ENCODE data around the gene FAM120AOS.

FAM120AOS gene

GRCh38 chr9:93453047-93453914, at the start of gene FAM120AOS:
TSS of gene FAM120AOS (minus strand) at chr9:93453581. CDS start at chr9:93452709, 872 bp downstream.
- peak; percentile 98 for DNase-seq

DNA sequence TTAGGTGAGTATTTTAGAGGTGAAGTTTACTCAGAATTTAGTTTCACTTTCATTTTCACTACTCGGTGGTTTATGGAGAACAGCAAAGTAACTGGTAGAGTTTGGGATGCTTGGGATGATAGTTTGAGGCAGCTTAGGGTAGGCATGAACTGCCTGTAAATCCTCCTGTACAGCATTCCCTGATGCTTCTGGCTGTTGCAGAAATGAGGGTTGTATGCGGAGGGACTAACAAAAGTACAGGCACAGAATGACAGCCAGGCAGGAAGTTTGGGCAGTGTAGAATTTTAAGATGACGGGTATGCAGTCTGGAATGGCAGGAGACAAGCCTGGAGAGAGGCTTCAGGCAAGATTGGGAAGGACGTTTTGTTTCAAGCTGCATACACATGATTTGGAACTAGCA, 48.0 kb upstream of the FAM120AOS start:
- no peak for DNase-seq

DNA sequence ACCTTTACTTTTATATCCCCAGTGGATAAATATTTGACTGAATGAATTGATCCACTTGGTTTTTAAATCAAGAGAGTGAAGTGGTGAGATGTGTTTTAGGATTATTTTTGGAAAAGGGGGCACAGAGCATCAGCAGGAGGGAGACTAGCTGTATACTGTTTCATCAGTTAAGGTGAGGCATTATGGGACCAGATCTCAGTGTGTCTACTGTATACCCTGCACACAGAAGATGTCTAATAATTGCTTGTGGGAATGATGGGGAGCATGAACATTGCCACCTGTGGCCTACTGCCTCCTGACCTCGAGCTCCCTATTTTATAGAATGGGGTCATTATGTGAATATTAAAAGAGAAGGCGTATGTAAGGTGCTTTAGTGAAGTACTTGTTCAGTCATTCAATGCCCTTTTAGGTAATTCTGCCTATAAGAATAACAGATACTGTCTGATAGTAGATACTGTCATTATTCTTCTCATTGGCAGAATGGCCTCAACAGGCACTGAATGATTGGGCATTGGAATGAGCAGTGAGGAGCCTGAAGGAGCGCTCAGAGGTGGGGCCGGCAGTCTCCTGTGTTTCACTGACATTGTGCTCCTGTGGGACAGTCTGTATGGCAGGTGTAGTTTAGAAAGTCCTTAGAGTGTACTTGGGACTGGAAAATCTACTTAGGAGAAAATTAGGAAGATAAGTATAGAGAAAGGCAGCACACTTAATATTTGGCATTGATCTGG, 47.4 kb upstream of the FAM120AOS start:
- no peak for DNase-seq

GRCh38 chr9:93496285-93496684, 42.9 kb upstream of the FAM120AOS start:
- no peak for DNase-seq

DNA sequence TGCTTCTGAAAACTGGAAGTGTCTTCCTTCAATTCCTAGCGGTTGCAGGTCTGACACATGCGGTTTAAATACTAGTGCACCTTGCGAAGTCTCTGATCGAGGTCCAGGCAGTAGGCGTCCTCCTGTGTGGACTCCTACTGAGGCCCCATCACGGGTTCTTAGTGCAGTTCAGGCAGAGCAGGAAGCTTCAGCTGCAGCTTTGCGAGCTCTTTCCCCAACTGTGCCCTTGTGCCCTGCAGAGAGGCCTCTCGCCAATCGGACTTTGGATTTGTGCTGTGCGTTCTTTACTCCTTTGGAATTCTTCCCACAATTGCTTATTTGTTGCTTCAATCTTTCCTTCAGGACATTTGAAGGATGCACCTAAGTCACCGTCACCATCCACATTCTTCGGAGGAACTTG, 40.6 kb upstream of the FAM120AOS start:
- no peak for DNase-seq

DNA sequence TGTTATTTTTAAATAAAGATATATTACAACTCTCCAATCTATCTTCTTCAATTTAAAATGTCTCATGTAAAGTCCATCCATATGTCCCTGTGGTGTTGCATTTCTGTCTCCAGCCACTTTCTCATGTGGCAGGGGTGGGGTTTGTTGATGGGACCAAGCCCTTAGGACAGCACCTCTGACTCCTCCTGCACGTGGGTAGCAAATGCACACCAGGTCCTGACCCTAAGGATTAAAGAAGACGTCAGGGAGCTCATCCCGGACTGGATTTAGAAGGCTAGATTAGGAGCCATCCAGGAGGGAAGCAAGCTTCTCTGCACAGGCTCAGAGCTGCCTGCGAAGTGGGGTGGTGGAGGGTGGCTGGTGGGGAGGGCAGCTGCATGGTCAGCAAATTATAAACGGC, 38.9 kb upstream of the FAM120AOS start:
- DNase-seq = no peak

GRCh38 chr9:93491593-93492232, 38.3 kb upstream of the FAM120AOS start:
- DNase-seq = no peak

DNA sequence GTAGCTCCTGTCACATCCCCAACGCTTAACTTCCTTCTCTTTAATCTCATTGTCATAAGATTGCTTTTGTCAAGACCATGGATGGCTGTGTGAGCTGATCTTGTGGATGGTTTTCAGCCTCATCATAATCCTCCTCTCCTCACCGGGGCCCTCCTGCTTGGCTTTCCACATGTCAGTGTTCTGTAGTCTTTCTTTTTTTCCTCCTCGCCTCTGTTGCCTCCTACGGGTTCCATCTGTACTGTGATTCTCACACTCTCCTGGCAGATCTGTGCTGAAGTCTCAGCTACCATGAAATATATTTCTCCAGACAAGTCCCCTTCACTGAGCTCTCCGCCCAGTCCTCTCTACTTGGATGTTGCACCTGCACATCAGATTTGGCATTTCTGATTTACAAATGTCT, 34.9 kb upstream of the FAM120AOS start:
- DNase-seq = no peak

DNA sequence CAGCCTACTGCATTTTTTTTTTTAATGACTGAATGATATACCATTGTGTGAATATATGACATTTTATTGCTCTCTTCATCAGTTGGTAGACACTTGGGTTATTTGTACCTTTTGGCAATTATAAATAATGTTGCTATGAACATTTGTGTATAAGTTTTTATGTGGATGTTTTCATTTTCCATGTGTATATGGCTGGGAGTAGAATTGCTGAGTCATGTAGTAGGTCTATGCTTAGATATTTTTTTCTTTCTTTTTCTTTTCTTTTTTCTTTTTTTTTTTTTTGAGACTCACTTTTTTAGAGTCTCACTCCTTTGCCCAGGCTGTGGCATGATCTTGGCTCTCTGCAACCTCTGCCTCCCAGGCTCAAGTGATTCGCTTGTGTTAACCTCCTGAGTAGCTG, 32.9 kb upstream of the FAM120AOS start:
- DNase-seq = no peak

DNA sequence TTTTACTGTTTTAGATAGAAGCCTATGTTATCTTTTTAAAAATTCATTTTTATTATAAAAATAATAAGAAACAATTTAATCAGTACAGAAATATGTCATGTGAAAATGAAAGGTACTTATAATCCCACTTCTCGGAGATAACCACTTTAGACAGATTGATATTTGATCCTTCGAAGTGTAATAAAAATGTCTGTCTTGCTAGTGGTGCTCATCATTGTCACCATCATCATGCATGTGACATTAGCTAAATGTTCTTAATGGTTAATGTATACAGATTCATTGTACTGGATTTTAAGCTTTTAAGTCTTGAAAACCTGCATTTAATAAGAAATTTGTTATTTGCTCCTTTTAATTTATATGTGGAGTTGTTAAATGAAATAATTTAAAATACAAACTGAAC, 30.1 kb upstream of the FAM120AOS start:
- no peak for DNase-seq

DNA sequence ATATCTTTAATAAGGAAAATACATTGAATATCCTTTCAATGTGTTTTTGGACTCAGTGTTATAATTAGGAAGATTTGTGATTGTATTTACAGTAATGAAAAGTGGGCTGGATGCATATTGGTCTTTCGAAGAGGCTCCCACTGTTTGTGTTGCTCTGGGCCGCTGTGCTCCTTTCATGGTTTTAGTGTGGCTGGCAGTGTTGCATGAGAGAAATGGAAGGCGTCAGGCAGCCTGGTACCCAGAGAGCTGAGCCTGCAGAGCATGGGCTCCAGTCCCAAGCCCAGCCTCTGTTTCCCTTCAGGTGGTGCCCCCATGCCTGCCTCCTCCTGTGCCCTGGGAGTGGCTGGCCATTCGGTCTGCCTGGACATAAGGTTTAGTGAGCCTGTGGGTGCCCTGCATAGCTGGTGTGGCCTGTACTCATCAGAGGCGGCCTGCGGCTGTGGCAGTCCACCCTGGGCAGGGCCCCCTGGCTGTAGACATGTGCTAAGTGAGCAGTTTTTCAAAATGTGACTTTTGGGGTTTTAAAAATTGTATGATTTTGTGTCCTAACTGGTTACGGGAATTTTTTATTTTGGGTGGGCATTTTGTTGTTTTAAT, 27.4 kb upstream of the FAM120AOS start:
- no peak for DNase-seq

GRCh38 chr9:93480262-93480661, 26.9 kb upstream of the FAM120AOS start:
- DNase-seq = no peak

DNA sequence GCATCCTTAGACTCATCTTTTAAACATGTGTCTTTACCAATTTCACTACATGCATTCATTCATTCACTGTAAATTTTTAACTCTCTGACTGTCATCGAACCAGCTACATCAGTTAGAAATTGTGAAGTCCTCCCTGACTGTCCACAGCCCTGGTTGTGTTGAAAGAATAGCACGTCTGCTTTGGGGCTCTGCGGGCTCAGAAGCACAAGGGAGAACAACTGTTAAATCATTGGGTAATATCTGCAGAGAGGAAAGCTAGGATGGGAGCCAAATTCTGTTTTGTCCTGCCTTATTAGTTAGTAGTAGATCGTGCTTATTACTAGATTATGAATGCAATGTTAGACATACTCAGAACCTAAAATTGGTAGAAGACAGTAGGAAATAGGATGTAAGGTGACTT, 26.3 kb upstream of the FAM120AOS start:
- DNase-seq = no peak

GRCh38 chr9:93477397-93477796, 24.0 kb upstream of the FAM120AOS start:
- DNase-seq = no peak

DNA sequence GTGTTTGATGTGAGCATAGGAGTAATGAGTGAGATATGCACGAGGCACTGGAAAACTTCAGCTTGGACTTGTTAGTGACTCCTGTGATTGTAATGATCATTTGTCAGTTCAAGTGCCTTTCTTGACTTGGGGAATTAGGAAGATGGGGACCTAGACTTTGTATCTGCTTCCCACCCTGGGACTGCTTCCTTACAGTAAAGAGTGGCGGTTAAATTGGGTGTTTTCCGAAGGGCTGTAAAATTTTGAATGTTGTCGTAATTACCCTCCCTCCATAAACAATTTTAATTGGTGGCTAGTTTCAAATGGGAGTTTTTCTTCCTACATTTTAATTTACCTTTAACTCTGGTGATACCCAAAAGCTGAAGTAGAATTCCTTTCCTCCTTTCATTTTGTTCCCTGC, 23.5 kb upstream of the FAM120AOS start:
- no peak for DNase-seq

DNA sequence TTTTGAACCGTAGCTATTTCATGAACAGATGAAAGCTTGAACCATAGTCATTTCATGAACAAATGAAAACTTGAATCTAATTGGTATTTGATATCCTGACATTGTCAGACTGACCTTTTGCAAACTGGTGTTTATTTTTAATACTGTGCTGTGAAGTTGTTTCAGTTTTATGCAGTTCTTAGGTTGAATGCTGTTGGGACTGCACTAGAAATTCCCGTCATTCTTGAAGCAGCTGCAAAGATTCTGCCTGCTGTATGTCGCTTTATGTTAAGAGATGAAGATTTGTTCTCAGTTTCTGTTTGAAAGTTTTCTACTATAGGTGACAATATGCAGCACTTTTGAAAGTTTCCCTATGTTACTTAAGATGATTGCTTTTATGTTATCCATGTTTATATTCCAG, 22.5 kb upstream of the FAM120AOS start:
- DNase-seq = no peak

DNA sequence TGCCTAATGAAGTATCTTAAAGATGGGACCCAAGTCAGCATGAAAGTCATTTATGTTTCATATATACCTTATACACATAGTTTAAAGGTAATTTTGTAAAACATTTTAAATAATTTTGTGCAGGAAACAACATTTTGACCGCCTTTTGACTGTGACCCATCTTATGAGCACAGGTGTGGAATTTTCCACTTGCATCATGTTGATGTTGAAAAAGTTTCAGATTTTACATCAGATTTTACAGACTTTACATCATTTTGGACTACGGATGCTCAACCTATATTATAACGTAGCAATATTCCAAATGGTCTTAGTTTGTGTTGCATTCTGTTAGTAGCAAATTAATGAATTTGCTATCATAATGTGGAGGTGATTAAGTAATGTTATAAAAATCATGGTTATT, 21.7 kb upstream of the FAM120AOS start:
- no peak for DNase-seq

- no peak for DNase-seq
Measured at GRCh38 chr9:93473411-93473810, 20.0 kb upstream of the FAM120AOS start.

DNA sequence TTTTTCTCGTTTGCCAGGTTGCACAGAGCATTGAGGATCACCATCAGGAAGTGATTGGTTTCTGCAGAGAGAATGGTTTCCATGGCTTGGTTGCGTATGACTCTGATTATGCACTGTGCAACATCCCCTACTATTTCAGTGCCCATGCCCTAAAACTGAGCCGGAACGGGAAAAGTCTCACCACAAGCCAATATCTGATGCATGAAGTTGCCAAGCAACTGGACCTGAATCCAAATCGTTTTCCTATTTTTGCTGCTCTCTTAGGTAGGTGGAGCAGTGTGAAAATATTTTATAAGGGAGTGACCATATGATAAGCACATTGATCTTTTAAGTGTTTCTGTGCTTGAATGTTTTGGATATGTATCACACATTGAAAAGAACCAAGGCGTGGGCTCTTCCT, 17.7 kb upstream of the FAM120AOS start:
- no peak for DNase-seq

DNA sequence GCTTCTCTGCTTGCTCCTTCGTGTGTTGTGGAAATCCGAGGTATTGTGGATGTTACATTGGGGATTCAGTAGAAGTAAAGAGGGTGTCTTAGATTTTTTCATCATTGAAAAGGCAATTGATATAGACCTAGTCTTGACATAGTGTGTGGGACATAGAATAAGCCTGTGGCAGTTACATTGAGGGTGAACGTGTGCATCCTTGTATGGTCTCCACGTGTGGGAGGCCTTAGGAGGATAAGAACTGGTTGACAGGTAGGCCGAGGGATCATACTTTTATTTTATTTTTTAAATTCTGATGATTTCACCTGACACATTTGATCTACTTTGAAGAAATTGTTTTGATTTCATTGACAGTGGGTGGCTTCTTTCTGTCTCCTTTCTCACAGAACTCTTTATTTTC, 17.0 kb upstream of the FAM120AOS start:
- DNase-seq = no peak

- peak; percentile 55 for DNase-seq
Measured at GRCh38 chr9:93468763-93469456, 15.5 kb upstream of the FAM120AOS start.

- DNase-seq = peak; percentile 97
Measured at GRCh38 chr9:93467462-93467861, 14.1 kb upstream of the FAM120AOS start.

- peak; percentile 78 for DNase-seq
Measured at GRCh38 chr9:93467062-93467416, 13.7 kb upstream of the FAM120AOS start.
